EL (cell line): Measurements from ENCODE around the gene MSI1.

Experiments
- DNase-seq: peaks from one replicate; pipeline ENCODE4 v3.0.0-alpha.2; 2016

The MSI1 gene

DNA sequence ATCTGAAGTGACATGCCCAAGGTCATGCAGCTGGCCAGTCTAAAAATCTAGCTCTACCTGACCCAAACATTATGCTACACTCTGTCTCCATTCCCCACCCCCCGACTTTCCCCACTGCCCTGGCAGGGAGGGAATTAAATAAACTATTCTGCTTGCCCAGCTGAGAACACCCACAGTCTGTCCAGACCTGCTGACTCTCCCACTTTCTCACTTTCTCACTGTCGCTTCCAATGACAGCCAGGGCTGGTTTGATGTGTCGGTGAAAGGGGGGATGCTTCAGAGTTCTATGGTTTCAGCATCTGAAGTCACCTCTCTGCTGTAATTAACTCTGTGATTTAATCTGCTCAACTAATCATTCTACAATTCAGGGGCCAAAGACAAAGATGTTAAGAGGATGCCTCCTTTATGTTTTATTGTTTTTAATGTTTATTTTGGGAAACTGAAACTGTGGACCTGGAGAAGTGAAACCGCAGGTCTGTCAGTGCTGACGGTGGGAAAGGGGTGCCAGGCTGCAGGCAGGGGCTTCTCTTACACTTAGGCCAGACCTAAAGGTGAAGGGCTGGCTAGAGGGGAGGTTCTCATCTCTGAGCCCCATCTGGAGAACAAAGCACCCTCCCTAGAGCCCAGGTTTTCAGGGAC lies 8.1 kb upstream of the MSI1 start:
- DNase-seq, result no peak

- no peak for DNase-seq
Observed at GRCh38 chr12:120376416-120376815, 7.5 kb upstream of the MSI1 start.

DNA sequence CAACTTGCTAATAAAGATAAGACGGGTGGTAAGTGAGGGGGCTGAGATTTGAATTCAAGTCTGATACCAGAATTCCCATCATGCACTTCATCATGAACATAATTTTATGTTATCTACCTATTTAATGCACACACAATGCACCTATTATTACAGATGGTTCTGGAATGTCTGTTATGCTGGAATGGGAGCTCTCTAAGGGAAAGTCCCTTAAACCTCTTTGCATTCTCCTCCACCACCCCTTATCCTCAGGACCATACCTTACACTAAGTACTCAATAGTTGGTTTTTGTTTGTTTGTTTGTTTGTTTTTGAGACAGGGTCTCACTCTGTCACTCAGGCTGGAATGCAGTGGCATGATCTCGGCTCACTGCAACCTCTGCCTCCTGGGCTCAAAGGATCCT lies 7.0 kb upstream of the MSI1 start:
- no peak for DNase-seq

DNA sequence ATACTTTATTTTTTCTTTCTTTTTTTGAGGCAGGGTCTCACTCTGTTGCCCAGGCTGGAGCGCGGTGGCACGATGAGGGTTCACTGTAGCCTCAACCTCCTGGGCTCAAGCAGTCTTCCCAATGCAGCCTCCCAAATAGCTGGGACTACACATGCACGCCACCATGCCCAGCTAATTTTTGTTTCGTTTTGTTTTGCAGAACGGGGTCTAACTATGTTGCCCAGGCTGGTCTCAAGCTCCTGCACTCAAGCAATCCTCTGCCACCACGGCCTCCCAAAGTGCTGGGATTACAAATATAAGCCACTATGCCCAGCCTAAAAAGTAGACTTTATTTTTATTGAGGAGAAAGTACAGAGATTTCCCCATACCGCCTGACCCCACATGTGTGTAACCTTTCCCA lies 4.7 kb upstream of the MSI1 start:
- DNase-seq, result no peak

DNA sequence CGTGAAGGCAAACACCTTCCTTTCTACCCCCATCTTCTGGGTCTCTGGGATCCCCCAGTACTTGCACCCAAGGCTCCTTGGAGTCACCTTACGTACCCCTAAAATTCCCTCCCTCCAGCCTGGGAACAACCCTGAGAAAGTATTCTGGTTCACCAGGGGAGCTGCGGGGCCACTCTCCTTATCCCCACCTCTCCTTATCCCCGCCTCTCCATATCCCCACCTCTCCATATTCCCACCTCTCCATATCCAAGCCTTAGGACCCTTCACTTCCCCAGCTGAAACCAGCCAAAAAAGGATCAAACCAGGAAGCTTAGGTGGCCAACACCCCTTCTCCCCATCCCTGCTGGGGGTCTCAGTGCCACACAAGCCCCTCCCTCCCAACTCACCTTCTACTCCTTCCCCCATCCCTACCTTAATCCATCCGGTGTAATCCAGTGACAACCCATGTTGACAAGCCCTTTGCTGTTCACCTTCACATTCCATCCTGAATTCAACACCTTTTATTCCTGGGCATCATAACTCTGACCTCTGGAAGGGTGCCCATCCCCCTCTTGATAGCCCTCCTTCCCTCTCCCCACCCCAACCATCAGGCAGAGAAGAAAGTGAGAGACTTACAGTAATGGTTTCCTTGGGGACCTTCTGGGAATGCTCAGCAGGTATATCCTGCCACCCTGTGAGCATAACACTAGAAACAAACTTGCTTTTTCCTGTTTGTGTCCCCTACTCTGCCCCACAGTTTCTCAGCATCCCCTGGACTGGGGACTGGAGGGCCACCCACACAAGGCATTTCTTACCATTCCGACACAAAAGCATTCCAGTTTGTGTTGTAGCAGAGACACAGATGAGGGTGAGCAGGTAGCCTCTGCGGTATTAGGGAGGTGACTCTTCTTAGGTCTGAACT lies 1.6 kb upstream of the MSI1 start:
- DNase-seq, result no peak

DNA sequence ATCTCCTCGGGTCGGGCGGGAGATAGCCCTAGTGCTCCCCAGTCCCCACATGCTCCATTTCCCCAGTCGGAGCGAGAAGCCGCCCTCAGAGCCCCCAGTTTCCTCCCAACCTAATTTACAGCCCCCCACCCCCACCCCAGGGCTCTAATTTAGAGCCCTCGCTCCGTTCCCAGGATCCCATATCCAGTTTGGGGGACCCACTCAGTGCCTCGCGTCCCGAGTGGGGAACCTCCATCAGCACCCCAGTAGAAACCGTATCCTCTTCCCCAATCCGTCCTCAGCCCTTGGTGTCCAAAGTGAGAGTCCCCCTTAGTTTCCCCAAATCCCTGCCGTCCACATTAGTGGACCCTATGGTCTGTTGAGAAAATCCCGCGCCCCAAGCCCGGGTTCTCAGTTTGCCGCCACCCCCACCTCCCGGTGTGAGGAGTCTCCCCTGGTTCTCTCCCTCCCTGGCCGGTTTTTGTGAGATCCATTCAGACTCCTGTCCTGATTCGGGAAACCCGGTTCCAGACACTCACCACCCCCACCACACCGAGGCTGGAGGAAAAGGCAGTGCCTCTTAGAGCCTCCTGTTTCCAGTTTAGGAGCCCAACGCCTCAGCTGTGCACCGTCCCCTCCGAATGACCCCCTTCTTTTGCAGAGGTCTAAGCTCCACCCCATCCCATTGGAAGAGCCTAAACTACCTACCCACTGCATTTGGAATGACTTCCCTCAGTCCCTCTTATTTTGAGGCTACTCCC lies 809 bp upstream of the MSI1 start:
- no peak for DNase-seq

- DNase-seq, result peak; percentile 20
Observed at GRCh38 chr12:120367924-120368788, 808 bp downstream of the MSI1 start.

GRCh38 chr12:120367233-120367923 lies 1.6 kb downstream of the MSI1 start:
- peak; percentile 18 for DNase-seq

DNA sequence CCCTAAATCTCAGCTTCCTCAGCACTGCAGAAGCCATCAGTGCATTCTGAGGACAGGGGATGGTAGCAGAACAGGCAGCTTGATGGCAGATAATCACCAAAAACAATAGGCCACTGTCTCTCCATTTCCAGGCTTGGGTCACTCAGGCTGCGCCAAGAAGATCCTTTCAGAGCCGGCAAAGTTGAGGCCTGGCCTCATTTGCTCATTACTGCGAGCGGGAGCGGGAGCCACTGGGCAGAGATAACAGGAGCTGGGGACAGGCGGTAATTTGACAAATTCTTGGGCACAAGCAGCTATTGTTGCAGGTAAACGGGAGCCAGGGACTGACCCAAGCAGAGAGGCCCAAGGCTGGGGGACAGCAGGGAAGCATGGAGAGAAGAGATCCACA lies 2.1 kb downstream of the MSI1 start:
- DNase-seq, result no peak

DNA sequence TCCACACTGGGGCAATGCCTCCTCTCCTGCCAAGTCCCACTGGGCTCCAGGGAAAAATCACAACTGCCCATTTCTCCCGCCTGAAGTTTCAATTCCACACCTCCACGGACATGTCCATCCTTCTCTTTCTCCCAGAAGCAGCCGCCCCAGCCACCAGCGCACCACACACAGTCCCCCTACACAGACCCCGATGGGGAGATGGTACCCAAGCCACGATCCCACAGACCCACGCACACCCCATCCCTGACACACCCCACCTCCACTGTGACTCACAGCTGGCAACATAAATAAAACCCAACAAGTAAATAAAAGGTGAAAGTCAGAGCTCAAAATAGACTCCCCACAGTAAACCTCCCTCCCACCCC lies 2.6 kb downstream of the MSI1 start:
- DNase-seq, result no peak

- DNase-seq, result no peak
Observed at GRCh38 chr12:120365675-120366340, 3.2 kb downstream of the MSI1 start.

DNA sequence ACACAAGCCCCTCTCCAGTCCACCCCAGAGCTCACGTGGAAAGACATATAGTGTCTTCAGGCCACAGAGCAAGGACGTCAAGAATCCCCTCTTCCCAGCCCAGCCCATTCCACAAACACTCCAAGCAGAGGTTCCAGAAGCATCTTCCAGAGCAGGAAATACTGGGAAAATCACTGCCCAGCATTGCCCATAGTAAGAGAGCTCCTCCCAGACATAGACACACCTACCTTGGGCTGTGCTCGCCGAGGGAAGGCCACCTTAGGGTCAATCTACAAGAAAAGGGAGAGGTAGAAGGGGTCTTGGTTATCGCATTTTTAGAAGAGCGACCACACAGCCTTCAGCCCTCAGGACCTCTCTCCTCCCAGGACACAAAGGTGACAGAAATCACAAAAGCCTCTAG lies 4.5 kb downstream of the MSI1 start:
- no peak for DNase-seq

- no peak for DNase-seq
Observed at GRCh38 chr12:120363274-120363855, 5.6 kb downstream of the MSI1 start.

GRCh38 chr12:120362516-120363273 lies 6.3 kb downstream of the MSI1 start:
- no peak for DNase-seq

- peak; percentile 55 for DNase-seq
Observed at GRCh38 chr12:120361506-120362208, 7.3 kb downstream of the MSI1 start.

GRCh38 chr12:120359128-120359527 lies 9.8 kb downstream of the MSI1 start:
- no peak for DNase-seq

DNA sequence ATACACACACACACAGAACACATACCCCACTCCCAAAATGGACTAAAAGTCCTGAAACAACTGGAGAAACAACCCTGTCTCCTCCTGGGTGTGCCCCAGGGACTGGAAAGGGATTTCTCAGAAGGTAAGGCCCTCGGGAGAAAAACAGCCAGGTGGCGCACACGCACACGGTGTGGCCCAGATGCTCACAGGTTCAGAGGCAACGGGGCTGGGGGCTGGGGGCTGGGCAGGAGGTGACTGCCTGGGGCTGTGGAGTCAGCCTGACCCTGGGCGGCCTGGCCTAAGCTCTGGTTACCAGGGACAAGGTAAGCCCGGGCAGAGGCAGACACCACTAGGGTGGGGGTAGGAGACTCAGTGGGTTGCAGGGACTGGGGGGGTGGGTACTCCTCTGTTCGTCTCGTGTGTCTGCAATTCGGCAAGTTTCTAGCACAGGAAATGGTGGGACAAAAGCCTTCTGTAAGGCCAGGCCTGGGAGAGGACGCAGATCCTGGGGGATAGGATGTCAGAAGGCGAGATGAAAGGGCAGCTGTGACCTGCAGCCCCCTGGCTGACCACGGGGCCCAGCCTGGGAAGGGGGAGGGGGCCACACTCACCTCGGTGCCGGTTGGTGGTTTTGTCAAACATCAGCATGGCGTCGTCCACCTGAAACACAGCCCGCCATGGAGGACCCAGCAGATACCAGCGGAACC lies 10.4 kb downstream of the MSI1 start:
- DNase-seq, result no peak

DNA sequence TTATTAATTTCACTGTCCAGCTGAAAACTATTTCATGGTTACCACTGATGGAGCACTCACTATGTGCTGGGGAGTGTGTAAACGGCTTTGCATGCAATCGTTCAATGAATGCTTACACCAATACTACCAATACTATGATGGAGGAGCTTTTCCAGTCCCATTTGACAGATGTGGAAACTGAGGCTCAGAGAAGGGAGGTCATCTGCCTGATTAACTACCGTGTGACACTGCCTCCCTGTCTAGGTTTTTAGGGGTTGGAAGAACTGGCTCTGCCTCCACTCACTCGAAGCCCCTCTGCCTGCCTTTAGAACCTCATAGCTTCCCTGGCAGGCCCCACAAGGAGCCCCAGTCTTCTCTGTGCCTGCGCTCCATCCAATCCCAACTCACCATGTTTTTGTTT lies 11.9 kb downstream of the MSI1 start:
- no peak for DNase-seq

DNA sequence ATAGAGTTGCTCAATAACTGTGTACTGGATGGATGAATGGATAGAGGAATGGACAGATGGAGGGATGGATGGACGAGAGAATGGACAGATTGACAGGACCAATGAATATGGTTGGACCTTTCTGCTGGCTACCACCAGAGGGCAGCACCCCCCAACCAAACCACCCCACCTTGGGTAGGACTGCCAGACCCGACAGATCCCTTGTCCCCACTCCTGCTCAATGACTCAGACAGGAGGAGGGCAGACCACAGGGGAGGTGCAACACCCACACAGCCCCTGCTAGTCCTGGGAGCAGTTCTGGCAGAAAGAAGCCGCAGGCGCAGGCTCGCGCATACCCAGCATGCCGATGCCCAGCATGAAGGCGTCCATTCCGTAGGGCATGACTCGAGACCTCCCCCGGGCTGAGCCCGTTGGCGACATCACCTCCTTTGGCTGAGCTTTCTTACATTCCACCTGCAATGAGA lies 12.4 kb downstream of the MSI1 start:
- DNase-seq, result peak; percentile 97
